ENCODE data around the gene CBLC.

DNA sequence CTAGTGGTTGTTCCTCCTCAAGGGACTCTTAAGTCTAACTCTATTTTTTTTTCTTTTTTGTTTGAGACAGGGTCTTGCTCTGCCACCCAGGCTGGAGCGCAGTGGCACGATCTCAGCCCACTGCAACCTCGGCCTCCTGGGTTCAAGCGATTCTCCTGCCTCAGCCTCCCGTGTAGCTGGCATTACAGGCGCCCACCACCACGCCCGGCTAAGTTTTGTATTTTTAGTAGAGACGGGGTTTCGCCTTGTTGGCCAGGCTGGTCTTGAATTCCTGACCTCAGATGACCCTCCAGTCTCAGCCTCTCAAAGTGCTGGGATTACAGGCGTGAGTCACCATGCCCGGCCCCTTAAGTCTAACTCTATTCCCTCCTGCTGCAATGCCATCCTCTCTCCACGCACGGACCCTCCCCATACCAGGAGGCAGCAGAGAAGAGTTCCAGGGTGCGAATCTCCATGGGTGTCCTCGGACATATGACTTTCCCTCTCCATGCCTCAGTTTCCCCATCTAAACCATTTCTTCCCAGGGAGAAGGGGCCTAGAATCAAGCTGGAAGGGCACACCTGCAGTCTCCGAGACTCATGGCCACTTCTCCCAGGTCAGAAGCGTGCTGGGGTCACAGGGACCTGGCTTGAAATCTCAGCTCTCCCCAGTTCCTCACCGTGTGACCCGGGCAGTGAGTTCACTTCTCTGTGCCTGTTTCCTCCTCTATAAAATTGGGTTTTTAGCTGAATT lies 35.2 kb upstream of the CBLC start:
- TF ChIP-seq CTCF (conservative IDR thresholded peaks at IDR 0.05; ENCODE audit: low read depth, low read length) (no peak), RAD21 (IDR thresholded peaks at IDR 0.05; ENCODE audit: low read length) (no peak), POLR2A (IDR thresholded peaks at IDR 0.05; ENCODE audit: low read depth, low read length) (0 out of 2 replicates have a peak, but pooled peaks have one; percentile 7), NFE2L2 (IDR thresholded peaks at IDR 0.05; ENCODE audit: low read depth, low read length) (no peak), FOS (IDR thresholded peaks at IDR 0.05; ENCODE audit: low read depth, low read length) (no peak), MAFK (IDR thresholded peaks at IDR 0.05; ENCODE audit: low read depth, low read length) (no peak), SMC3 (IDR thresholded peaks at IDR 0.05; ENCODE audit: low read depth, low read length) (no peak), BHLHE40 (IDR thresholded peaks at IDR 0.05; ENCODE audit: low read depth, low read length) (no peak)
- TF ChIP-seq, protein P1, sequence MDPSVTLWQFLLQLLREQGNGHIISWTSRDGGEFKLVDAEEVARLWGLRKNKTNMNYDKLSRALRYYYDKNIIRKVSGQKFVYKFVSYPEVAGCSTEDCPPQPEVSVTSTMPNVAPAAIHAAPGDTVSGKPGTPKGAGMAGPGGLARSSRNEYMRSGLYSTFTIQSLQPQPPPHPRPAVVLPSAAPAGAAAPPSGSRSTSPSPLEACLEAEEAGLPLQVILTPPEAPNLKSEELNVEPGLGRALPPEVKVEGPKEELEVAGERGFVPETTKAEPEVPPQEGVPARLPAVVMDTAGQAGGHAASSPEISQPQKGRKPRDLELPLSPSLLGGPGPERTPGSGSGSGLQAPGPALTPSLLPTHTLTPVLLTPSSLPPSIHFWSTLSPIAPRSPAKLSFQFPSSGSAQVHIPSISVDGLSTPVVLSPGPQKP (IDR thresholded peaks at IDR 0.05; ENCODE audit: borderline replicate concordance, low read depth, low read length): no peak
- TF ChIP-seq, protein P2, sequence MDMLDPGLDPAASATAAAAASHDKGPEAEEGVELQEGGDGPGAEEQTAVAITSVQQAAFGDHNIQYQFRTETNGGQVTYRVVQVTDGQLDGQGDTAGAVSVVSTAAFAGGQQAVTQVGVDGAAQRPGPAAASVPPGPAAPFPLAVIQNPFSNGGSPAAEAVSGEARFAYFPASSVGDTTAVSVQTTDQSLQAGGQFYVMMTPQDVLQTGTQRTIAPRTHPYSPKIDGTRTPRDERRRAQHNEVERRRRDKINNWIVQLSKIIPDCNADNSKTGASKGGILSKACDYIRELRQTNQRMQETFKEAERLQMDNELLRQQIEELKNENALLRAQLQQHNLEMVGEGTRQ (IDR thresholded peaks at IDR 0.05; ENCODE audit: low read depth, low read length): no peak

Measured in IMR-90 (cell line).